ENCODE measurements around the gene LDLRAD2.

Gene LDLRAD2

DNA sequence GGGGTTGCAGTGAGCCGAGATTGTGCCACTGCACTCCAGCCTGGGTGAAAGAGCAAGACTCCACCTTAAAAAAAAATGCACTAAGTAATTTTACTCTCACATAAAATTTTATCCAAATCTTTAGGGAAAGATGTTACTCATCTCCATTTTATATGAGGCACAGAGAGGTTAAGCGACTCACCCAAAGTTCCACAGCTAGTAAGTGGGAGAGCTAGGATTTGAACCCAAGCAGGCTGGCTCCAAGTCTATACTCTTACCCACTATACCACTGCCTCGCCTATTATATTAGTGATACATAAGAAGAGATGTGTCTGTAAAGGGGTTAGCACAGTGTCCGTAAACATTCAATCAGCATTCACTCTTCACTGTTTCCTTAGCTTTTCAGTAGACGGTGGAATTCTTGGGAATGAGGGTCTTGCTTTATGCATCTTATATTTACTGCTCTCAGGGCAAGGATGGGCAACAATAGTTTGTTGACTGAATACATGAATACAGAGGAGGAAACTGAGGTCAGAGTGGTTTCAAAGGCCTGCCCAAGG is 15.1 kb downstream of the LDLRAD2 start:
- DNase-seq (ENCODE audit: low read depth in 2 of 2), result no peak
- H3K4me3 ChIP-seq (replicated peaks in 1 of 2; ENCODE audit: low read depth in 2 of 2, low read length in 2 of 2), result no peak overlapping the region
- TF ChIP-seq, protein P1, sequence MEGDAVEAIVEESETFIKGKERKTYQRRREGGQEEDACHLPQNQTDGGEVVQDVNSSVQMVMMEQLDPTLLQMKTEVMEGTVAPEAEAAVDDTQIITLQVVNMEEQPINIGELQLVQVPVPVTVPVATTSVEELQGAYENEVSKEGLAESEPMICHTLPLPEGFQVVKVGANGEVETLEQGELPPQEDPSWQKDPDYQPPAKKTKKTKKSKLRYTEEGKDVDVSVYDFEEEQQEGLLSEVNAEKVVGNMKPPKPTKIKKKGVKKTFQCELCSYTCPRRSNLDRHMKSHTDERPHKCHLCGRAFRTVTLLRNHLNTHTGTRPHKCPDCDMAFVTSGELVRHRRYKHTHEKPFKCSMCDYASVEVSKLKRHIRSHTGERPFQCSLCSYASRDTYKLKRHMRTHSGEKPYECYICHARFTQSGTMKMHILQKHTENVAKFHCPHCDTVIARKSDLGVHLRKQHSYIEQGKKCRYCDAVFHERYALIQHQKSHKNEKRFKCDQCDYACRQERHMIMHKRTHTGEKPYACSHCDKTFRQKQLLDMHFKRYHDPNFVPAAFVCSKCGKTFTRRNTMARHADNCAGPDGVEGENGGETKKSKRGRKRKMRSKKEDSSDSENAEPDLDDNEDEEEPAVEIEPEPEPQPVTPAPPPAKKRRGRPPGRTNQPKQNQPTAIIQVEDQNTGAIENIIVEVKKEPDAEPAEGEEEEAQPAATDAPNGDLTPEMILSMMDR (IDR thresholded peaks at IDR 0.05; ENCODE audit: low read depth, low read length), result no peak

DNA sequence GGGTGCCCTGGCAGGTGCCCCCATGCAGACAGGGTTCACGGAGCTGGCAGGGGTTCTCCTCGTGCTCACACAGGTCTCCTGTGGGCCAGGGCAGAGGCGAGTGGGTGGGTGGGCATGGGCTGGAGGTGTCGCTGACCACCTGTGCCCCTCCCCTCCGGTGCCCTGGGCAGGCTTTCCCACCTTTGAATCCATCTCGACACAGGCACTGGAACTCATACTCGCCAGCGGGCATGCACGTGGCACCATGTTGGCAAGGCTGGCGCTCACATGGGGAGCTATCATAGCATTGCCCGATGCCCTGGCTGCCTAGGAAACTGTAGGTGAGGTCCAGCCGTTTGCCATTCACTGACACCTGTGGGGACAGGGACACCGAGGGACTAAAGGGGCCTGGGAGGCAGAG is 16.0 kb downstream of the LDLRAD2 start:
- TF ChIP-seq, protein P1 (IDR thresholded peaks at IDR 0.05; ENCODE audit: low read depth, low read length), result no peak
- DNase-seq (ENCODE audit: low read depth in 2 of 2), result no peak
- H3K4me3 ChIP-seq (replicated peaks in 1 of 2; ENCODE audit: low read depth in 2 of 2, low read length in 2 of 2), result no peak overlapping the region

DNA sequence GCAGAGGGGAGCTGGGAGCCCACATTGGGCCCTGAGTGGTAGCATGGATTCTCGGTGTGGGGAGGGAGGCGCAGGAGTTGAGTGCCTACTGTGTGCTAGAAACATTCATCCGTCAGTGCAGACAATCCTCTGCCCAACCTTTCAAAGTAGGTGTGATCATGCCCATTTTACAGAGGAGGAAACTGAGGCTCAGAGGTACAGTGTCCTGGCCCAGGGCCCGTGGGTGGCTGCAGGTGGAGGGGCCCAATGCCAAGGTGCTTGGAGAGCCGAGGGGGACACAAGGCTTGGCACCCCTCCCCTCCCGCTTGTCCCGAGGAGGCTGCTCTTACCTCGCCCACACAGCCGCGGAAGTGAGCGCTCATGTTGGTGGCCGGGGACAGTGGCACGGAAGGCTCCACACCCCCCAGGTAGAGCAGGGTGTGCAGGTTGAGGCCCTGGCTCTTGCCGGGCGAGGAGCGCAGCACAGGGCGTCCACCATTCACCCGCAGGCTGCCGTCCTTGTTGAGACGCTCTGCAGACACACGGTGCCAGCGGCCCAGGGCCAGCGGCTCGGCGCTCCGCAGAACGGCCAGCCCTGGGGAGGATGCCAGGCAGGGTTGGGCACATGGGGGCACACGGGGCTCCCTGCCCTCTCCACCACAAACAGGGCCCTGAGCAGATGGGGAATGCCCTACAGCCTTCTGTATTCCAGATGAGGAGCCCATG is 16.6 kb downstream of the LDLRAD2 start:
- H3K4me3 ChIP-seq (replicated peaks in 1 of 2; ENCODE audit: low read depth in 2 of 2, low read length in 2 of 2), result no peak overlapping the region
- DNase-seq (ENCODE audit: low read depth in 2 of 2), result no peak
- TF ChIP-seq, protein P1 (IDR thresholded peaks at IDR 0.05; ENCODE audit: low read depth, low read length), result no peak

DNA sequence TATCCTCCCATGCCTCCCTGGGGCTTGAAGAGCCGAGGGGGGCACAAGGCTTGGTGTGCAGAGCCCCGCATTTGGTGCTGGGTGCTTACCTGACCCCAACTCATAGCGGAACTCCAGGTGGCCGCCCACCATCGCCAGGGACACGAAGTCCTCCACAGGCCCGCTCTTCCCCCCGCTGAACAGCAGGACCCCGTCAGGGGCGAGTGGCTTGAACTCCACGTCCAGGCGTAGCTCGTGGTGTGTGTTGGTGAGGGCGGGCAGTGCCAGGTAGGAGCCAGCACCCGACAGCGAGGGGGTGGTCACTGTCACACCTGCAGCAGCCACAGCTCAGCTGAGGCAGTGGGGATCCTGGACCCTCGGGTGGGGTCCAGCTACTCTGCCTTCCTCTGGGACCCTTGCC is 17.2 kb downstream of the LDLRAD2 start:
- TF ChIP-seq, protein P1 (IDR thresholded peaks at IDR 0.05; ENCODE audit: low read depth, low read length), result no peak
- DNase-seq (ENCODE audit: low read depth in 2 of 2), result no peak
- H3K4me3 ChIP-seq (replicated peaks in 1 of 2; ENCODE audit: low read depth in 2 of 2, low read length in 2 of 2), result no peak overlapping the region

DNA sequence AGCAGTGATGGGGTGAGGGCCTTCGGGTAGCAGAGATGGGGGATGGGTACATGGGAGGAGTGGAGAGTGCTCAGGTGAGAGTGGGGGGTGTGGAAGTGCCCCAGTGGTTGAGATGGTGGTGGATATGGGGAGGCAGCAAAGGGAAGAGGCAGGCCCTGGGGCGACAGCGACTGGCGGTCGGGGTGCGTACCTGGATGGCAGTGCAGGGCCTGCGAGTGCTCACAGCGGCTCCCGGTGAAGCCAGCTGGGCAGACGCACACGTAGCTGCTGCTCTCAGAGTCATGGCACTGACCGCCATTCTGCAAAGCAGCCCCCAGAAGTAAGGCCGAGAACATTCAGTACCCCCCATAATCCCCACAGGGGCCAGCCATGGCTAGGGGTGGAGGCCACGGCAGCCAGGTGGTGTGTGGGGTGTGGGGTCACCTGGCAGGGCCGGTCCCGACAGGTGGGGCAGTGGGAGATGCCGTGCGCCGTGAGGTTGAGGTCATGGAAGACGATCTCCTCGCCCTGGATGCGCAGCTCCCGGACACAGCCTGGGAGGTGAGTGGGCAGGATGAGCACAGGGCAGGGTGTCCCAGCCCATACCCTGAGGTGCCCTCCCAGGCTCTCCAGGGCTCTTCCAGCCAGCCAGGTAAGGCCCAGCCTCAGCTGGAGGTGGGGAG is 18.9 kb downstream of the LDLRAD2 start:
- H3K4me3 ChIP-seq (replicated peaks in 1 of 2; ENCODE audit: low read depth in 2 of 2, low read length in 2 of 2), result no peak overlapping the region
- TF ChIP-seq, protein P1 (IDR thresholded peaks at IDR 0.05; ENCODE audit: low read depth, low read length), result no peak
- no peak for DNase-seq (ENCODE audit: low read depth in 2 of 2)

DNA sequence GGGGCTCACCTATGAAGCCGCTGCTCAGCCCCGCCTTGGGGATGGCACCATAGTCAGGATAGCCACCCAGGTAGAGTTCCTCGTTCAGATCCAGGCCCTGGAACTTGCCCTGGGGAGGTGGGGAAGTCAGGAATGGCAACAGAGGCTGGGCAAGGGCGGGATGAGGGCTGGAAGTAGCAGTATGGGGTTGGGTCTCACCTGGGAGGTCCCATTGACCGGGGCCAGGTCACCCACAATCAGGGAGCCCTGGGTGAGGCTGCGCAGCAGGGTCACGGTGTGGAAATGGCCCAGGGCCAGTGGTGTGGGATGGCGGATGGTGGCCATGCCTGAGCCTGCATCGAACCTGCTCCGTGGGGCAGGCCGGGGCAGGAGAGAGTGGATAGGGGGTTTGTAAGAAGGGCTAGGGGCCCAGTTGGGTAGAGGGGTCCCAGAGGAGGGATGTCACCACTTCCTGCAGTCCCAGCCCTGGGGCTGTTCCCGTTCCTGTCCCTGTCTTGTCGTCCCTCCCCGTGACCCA is 19.4 kb downstream of the LDLRAD2 start:
- H3K4me3 ChIP-seq (replicated peaks in 1 of 2; ENCODE audit: low read depth in 2 of 2, low read length in 2 of 2), result no peak overlapping the region
- no peak for DNase-seq (ENCODE audit: low read depth in 2 of 2)
- TF ChIP-seq, protein P1 (IDR thresholded peaks at IDR 0.05; ENCODE audit: low read depth, low read length), result no peak
